ENCODE data around the gene NUP37. TPM values are rescaled to one million over a fixed set of nuclear protein-coding genes. Genes with fewer than 3 reads are reported as not detected.

NUP37 gene
- total and polyA plus RNA-seq, 2 donors from 2014 or later: 23.2 to 26.7 TPM

DNA sequence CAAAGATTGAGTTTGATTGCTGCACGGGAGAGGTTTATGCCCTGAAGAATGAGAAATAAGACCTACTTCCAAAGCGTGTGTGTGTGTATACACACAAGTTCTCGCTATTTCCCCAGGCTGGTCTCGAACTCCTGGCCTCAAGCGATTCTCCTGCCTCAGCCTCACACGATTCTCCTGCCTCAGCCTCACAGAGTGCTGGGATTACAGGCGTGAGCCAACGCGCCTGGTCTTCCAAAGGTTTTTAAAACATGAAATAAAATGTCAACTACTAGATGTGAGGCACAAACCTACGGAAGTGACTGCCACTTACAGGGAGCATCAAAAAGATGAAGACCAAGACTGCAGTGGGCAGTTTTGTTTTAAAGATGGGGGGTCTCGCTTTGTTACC lies 57.5 kb downstream of the NUP37 start:
- DNase-seq: peak in 1 of 5 donors; percentile 43
- intact Hi-C loops (cut with DNase I): no loop called here
- no peak for FAIRE-seq

DNA sequence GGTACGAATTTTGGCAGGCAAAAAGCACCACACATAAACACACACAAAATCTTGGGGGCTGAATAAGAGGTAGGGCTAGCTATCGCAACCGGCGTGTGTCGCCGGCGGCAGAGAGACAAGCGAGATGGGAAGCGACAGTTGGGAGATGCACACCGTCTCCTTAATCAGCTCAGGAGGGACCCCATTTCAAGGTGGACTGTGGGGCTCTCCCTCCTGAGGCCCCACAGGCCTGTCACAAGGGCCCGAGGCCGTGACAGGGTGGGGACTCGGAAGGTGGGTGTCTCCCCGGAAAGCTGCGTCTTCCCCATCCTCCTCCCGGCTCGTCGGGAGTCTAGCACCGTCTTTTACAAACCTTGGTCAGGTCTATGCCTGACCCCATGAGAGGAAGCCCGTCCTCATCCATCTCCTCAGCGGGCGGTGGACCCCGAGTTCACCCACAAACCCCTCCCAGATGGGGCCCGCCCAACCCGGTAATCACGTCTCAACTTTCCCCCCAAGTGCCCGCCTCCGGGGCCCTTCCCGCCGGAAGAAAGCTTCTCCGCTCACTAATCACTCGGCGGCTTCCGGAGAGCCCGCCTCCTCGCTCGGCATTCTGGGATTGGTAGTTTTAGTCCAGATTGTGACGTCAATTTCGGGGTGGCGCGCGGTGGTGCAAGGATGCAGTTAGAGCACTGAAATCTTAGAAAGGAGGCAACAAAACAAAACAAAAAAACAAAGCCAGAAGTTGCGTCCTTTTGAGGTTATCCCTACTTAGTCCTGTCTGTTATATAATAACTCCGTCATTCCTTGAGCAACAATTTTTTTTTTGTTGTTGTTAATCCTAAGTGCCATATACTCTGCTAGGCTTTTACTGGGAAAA lies 58.1 kb downstream of the NUP37 start, which contains the start of gene WASHC3:
Gene WASHC3 (minus strand): TSS at position 432 of the 859 bp plus-strand sequence. CDS start 29 bp downstream, at position 403.
- Histone ChIP-seq H3K27ac (ENCODE audit: low read depth in 2 of 2, low read length in 2 of 2) (peak within 1 kb of the TSS; percentile 60 to 85), H3K9ac (ENCODE audit: low read length in 3 of 3) (peak within 1 kb of the TSS; percentile 94 to 99 (median 98)), H3K36me3 (ENCODE audit: control insufficient read depth in 2 of 3, insufficient read depth in 3 of 3, low read length in 3 of 3) (peaks cover 0 to 5% (median 2%) of the 10 kb centered on the region in 3 donors), H3K4me3 (ENCODE audit: low read length in 3 of 3) (peak within 1 kb of the TSS; percentile 91 to 99 (median 98)), H3K4me1 (ENCODE audit: control insufficient read depth in 2 of 3, insufficient read depth in 2 of 3, low read depth in 1 of 3, low read length in 3 of 3) (peaks cover 0 to 4% (median 0%) of the 10 kb centered on the region in 3 donors), H3K27me3 (ENCODE audit: control insufficient read depth, insufficient read depth, low read length) (no peaks in the 10 kb centered on the region), H3K9me3 (ENCODE audit: control insufficient read depth in 2 of 3, insufficient read depth in 1 of 3, low read length in 3 of 3) (no peaks in the 10 kb centered on the region)
- FAIRE-seq (peak; percentile 83), DNase-seq (peak; percentile 96 to 99 (median 97))
- no peak for TF ChIP-seq CTCF (IDR thresholded peaks at IDR 0.05; ENCODE audit: borderline replicate concordance, extremely low read depth, insufficient read depth)
- intact Hi-C loops (cut with DNase I): no loop called here

More for the DNA sequence above, 57.5 kb downstream of the NUP37 start:
- Histone ChIP-seq H3K9ac (ENCODE audit: low read length in 3 of 3) (peak overlapping the region in 1 of 3 donors; percentile 67), H3K27ac (ENCODE audit: low read depth in 2 of 2, low read length in 2 of 2) (no peak overlapping the region), H3K36me3 (ENCODE audit: control insufficient read depth in 2 of 3, insufficient read depth in 3 of 3, low read length in 3 of 3) (peaks cover 0 to 2% (median 0%) of the 10 kb centered on the region in 3 donors), H3K9me3 (ENCODE audit: control insufficient read depth in 2 of 3, insufficient read depth in 1 of 3, low read length in 3 of 3) (no peaks in the 10 kb centered on the region), H3K4me1 (ENCODE audit: control insufficient read depth in 2 of 3, insufficient read depth in 2 of 3, low read depth in 1 of 3, low read length in 3 of 3) (peaks cover 0 to 4% (median 0%) of the 10 kb centered on the region in 3 donors), H3K27me3 (ENCODE audit: control insufficient read depth, insufficient read depth, low read length) (no peaks in the 10 kb centered on the region), H3K4me3 (ENCODE audit: low read length in 3 of 3) (peak overlapping the region; percentile 65 to 98 (median 91))
- no peak for TF ChIP-seq CTCF (IDR thresholded peaks at IDR 0.05; ENCODE audit: borderline replicate concordance, extremely low read depth, insufficient read depth)

GRCh38 chr12:102061096-102061559 lies 58.8 kb downstream of the NUP37 start:
- TF ChIP-seq CTCF (IDR thresholded peaks at IDR 0.05; ENCODE audit: borderline replicate concordance, extremely low read depth, insufficient read depth): no peak
- FAIRE-seq (no peak), DNase-seq (peak in 2 of 5 donors; percentile 33 to 36)
- Histone ChIP-seq H3K27ac (ENCODE audit: low read depth in 2 of 2, low read length in 2 of 2) (peak overlapping the region; percentile 60 to 85), H3K36me3 (ENCODE audit: control insufficient read depth in 2 of 3, insufficient read depth in 3 of 3, low read length in 3 of 3) (peaks cover 0 to 12% (median 2%) of the 10 kb centered on the region in 3 donors), H3K4me1 (ENCODE audit: control insufficient read depth in 2 of 3, insufficient read depth in 2 of 3, low read depth in 1 of 3, low read length in 3 of 3) (peaks cover 0 to 4% (median 0%) of the 10 kb centered on the region in 3 donors), H3K9me3 (ENCODE audit: control insufficient read depth in 2 of 3, insufficient read depth in 1 of 3, low read length in 3 of 3) (no peaks in the 10 kb centered on the region), H3K4me3 (ENCODE audit: low read length in 3 of 3) (peak overlapping the region; percentile 91 to 99 (median 98)), H3K9ac (ENCODE audit: low read length in 3 of 3) (peak overlapping the region; percentile 94 to 99 (median 98)), H3K27me3 (ENCODE audit: control insufficient read depth, insufficient read depth, low read length) (no peaks in the 10 kb centered on the region)
- intact Hi-C loops (cut with DNase I): no loop called here
